Fibroblast of lung (primary cell): ENCODE results near the gene KLHL42. TPM values are rescaled to one million over a fixed set of nuclear protein-coding genes. Genes with fewer than 3 reads are reported as not detected.
"Not testable (repeated sequence)": the region's sequence is repeated elsewhere in the genome, so short reads cannot be mapped to it uniquely, and the experiment has no call there.

Source experiments
- DNase-seq, 2 donors: peaks; one replicate each; pipeline versions ENCODE4 v3.0.0 to v3.0.0-alpha.2; 2010; ENCODE audit warnings: low read depth in 2 of 2
- H2AFZ ChIP-seq: 2 replicates; pipeline ENCODE4 v1.5.1; 2012; ENCODE audit warnings: low read length, control low read depth, inconsistent platforms
- H3K27ac ChIP-seq: 2 replicates; pipeline ENCODE4 v1.5.1; 2011; ENCODE audit warnings: low read length, control low read depth; ENCODE audit not compliant: insufficient read depth
- H3K27me3 ChIP-seq: 2 replicates; pipeline ENCODE4 v1.5.1; 2011; ENCODE audit warnings: mild to moderate bottlenecking, low read length; ENCODE audit not compliant: control insufficient read depth, insufficient read depth
- H3K36me3 ChIP-seq: 2 replicates; pipeline ENCODE4 v1.5.1; 2011; ENCODE audit warnings: low read length; ENCODE audit not compliant: control insufficient read depth, insufficient read depth
- H3K4me1 ChIP-seq: 2 replicates; pipeline ENCODE4 v1.5.1; 2011; ENCODE audit warnings: low read length; ENCODE audit not compliant: control insufficient read depth, insufficient read depth; ENCODE audit errors: extremely low read depth
- H3K4me2 ChIP-seq: 2 replicates; pipeline ENCODE4 v1.5.1; 2011; ENCODE audit warnings: low read length, control low read depth; ENCODE audit not compliant: insufficient read depth; ENCODE audit errors: extremely low read depth
- H3K4me3 ChIP-seq, 4 experiments: fragments of 200-600 bp in 1 of 4; sonication (generic) in 1 of 4; replicated peaks in 1 of 4; 2 replicates each; pipeline ENCODE4 v1.5.1; 2011 to 2016; ENCODE audit warnings: low read length in 4 of 4, low read depth in 3 of 4, mild to moderate bottlenecking in 3 of 4, control low read depth in 2 of 4, inconsistent platforms in 1 of 4, mixed read lengths in 1 of 4; ENCODE audit not compliant: insufficient read depth in 1 of 4; ENCODE audit errors: control extremely low read depth in 1 of 4
- H3K79me2 ChIP-seq: 2 replicates; pipeline ENCODE4 v1.5.1; 2012; ENCODE audit warnings: mild to moderate bottlenecking, low read length, inconsistent platforms; ENCODE audit not compliant: control insufficient read depth, insufficient read depth
- H3K9ac ChIP-seq: 2 replicates; pipeline ENCODE4 v1.5.1; 2011; ENCODE audit warnings: mild to moderate bottlenecking, low read length, control low read depth; ENCODE audit not compliant: insufficient read depth
- H3K9me3 ChIP-seq: 2 replicates; pipeline ENCODE4 v1.5.1; 2012; ENCODE audit warnings: low read depth, low read length; ENCODE audit not compliant: control insufficient read depth, insufficient read depth
- H4K20me1 ChIP-seq: 2 replicates; pipeline ENCODE4 v1.5.1; 2011; ENCODE audit warnings: low read length; ENCODE audit not compliant: control insufficient read depth, insufficient read depth; ENCODE audit errors: extremely low read depth
- CTCF ChIP-seq, 2 donors: IDR thresholded peaks in 1 of 2; conservative IDR thresholded peaks in 1 of 2; 1 replicate in 1 of 2; 2 replicates in 1 of 2; pipeline ENCODE4 v1.5.1; 2011 to 2012; ENCODE audit warnings: low read length in 2 of 2, control low read depth in 1 of 2, inconsistent platforms in 1 of 2, low read depth in 1 of 2, mild to moderate bottlenecking in 1 of 2
- EZH2 ChIP-seq: IDR thresholded peaks from 2 replicates; pipeline ENCODE4 v1.5.1; 2012; ENCODE audit warnings: low read length, control low read depth, mild to moderate bottlenecking; ENCODE audit errors: missing control alignments
- polyA plus RNA-seq, 2 donors: library from polyadenylated mRNA; depleted of rRNA in 1 of 2; stranded (reverse) in 1 of 2; unstranded in 1 of 2; fragments of >200 nt; gene quantifications; 2 replicates each; pipeline ENCODE4 v1.2.1, GENCODE V29; 2011 to 2012; ENCODE audit warnings: missing spikeins in 1 of 2
- total RNA-seq: library from RNA; depleted of rRNA; stranded (reverse); fragments of >200 nt; gene quantifications from 2 replicates; pipeline ENCODE4 v1.2.1, GENCODE V29; 2014

Gene KLHL42
- total and polyA plus RNA-seq, 2 donors (not counting 1 experiment from before 2014, with no cell fraction given), result 16.6 to 25.3 TPM

- Histone ChIP-seq H2AFZ (no peak overlapping the region), H3K36me3 (no peaks in the 10 kb centered on the region), H3K79me2 (no peaks in the 10 kb centered on the region), H3K27me3 (no peaks in the 10 kb centered on the region), H3K4me1 (no peaks in the 10 kb centered on the region), H4K20me1 (no peaks in the 10 kb centered on the region), H3K9me3 (no peaks in the 10 kb centered on the region), H3K9ac (no peak overlapping the region), H3K4me2 (peak overlapping the region; percentile 42), H3K27ac (no peak overlapping the region), H3K4me3 (no peak overlapping the region)
- TF ChIP-seq EZH2 (no peak), CTCF (conservative IDR thresholded peaks at IDR 0.05 in 1 of 2, IDR thresholded peaks at IDR 0.05 in 1 of 2; ENCODE audit: low read depth in 1 of 2, low read length in 2 of 2) (no peak)
- DNase-seq, result peak; percentile 71 to 94
Measured at GRCh38 chr12:27843714-27844245, 63.7 kb downstream of the KLHL42 start.

- Histone ChIP-seq H3K4me1 (no peaks in the 10 kb centered on the region), H3K4me3 (no peak overlapping the region), H2AFZ (no peak overlapping the region), H4K20me1 (no peaks in the 10 kb centered on the region), H3K79me2 (no peaks in the 10 kb centered on the region), H3K27me3 (no peaks in the 10 kb centered on the region), H3K9me3 (no peaks in the 10 kb centered on the region), H3K9ac (no peak overlapping the region), H3K27ac (no peak overlapping the region), H3K4me2 (peak overlapping the region; percentile 23), H3K36me3 (no peaks in the 10 kb centered on the region)
- peak in 1 of 2 donors; percentile 36 for DNase-seq
- no peak for TF ChIP-seq CTCF (conservative IDR thresholded peaks at IDR 0.05 in 1 of 2, IDR thresholded peaks at IDR 0.05 in 1 of 2; ENCODE audit: low read depth in 1 of 2, low read length in 2 of 2)
- no peak for TF ChIP-seq EZH2
Measured at GRCh38 chr12:27844366-27845090, 64.5 kb downstream of the KLHL42 start.

GRCh38 chr12:27845187-27845586 lies 65.2 kb downstream of the KLHL42 start:
- no peak for DNase-seq
- H3K9ac ChIP-seq, result no peak overlapping the region
- no peaks in the 10 kb centered on the region for H3K4me1 ChIP-seq
- no peak overlapping the region for H3K4me2 ChIP-seq
- no peak overlapping the region for H3K27ac ChIP-seq
- H3K36me3 ChIP-seq, result no peaks in the 10 kb centered on the region
- H3K9me3 ChIP-seq, result no peaks in the 10 kb centered on the region
- no peaks in the 10 kb centered on the region for H3K79me2 ChIP-seq
- H3K27me3 ChIP-seq, result no peaks in the 10 kb centered on the region
- H4K20me1 ChIP-seq, result no peaks in the 10 kb centered on the region
- H3K4me3 ChIP-seq, result no peak overlapping the region
- no peak for TF ChIP-seq EZH2
- TF ChIP-seq CTCF (conservative IDR thresholded peaks at IDR 0.05 in 1 of 2, IDR thresholded peaks at IDR 0.05 in 1 of 2; ENCODE audit: low read depth in 1 of 2, low read length in 2 of 2), result no peak
- no peak overlapping the region for H2AFZ ChIP-seq

- H3K36me3 ChIP-seq, H3K4me3 ChIP-seq, H3K27me3 ChIP-seq, H3K4me2 ChIP-seq, H2AFZ ChIP-seq, H3K9ac ChIP-seq, H3K4me1 ChIP-seq, H4K20me1 ChIP-seq, H3K79me2 ChIP-seq, H3K9me3 ChIP-seq, H3K27ac ChIP-seq, DNase-seq: not testable (repeated sequence)
Measured at GRCh38 chr12:27845706-27846105, 65.7 kb downstream of the KLHL42 start.
